HG02981 (cell line): Measurements from ENCODE around the gene NRAP.

Experiments used
- ATAC-seq: cut with Tn5 transposase; IDR thresholded peaks from one replicate; pipeline ENCODE4 v1.9.1; 2021; ENCODE audit warnings: mild to moderate bottlenecking, moderate library complexity; ENCODE audit not compliant: unreplicated experiment

The NRAP gene

GRCh38 chr10:113663908-113664307 is at the start of gene NRAP:
NRAP (minus strand) TSS chr10:113664041; CDS start chr10:113663882, 159 bp downstream.
- ATAC-seq: no peak

DNA sequence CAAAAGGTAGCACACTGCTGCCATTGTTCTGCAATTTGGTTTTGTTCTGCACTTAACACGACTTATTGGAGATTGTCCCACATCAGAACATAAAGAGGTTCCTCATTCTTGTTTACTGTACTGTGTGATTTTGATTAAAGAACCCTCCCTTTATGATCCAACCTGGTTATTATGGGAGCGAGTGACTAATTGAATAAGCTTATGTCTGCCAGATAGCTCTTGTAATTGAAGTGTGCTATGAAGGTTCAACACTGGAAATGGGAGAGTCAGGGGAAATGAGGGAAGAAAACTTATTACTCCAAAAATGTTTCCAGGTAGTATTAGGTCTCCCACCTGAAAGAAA is 49.8 kb upstream of the NRAP start:
- no peak for ATAC-seq

DNA sequence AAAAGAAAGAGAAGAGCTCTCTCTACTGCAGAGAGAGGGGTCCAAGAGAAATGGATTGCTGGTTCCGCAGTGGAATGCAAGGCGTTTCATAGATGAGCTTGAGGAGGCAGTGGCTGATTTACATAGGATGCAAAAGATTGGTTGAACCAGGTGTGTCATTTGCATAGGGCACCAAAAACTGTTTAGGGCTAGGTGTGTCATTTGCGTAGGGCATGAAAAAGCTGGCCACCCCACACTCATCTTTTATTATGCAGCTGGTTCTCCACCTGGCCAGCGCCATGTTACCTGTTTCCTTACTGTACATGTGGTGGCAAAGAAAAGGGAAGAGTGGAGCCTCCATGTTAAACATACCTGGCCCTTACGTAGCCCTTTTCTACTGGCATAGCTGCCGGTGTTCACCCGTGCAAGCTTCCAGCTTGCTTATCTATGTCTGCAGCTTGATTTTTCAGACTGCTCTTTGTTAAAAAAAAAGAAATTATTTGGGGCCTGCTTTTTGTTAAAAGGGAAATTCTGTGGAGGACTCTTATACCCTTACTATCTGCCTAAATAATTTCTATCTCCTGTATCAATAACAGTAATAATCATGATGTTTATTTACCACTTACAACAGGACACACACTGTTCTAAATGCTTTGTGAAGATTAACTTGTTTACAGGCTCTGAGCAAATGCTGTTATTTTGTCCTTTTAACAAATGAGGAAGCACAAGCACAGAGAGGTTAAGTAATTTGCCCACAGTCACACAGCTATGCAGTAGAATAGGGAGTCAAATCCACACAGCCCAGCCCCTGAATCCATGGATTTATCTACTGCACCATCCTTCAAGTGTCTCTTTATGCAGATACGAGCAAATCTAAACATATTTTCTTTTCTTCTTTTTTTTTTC is 49.2 kb upstream of the NRAP start:
- no peak for ATAC-seq

DNA sequence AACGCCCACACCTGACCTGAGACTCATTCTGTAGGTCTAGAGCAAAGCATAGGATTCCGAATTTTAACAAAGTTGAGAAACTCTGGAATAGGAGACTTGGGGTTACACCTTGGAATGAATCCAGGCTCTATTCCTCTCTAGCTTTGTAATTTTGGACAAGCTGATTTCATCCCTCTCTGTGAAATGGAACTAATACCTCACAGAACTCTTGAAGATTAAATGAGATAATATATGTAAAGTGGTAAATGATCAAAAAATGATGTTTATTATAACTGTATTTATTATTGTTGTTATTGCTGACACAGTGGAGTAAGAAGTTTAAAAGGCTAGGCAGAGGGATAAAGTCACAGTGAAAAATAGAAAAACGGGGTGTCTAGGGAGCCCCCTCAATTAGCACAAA is 48.2 kb upstream of the NRAP start:
- no peak for ATAC-seq

DNA sequence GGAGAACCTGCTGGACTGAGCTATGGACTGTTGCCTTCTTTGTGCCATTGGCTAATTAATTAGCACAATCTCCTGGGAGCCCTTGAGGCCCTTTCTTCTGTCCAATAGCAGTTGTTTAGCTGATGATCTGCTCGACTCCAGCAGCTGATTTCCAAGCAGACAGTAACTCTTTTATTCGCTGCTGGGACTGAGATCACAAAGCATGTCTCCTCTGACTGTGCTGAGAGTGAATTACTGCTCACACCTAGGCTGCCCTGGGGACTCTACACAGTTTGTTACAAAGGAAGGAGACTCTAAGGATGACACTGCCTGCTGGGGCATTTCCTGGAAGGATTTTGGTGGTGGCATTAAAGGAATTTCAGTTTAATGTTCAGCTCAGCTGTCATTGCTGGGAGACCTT is 47.3 kb upstream of the NRAP start:
- no peak for ATAC-seq

DNA sequence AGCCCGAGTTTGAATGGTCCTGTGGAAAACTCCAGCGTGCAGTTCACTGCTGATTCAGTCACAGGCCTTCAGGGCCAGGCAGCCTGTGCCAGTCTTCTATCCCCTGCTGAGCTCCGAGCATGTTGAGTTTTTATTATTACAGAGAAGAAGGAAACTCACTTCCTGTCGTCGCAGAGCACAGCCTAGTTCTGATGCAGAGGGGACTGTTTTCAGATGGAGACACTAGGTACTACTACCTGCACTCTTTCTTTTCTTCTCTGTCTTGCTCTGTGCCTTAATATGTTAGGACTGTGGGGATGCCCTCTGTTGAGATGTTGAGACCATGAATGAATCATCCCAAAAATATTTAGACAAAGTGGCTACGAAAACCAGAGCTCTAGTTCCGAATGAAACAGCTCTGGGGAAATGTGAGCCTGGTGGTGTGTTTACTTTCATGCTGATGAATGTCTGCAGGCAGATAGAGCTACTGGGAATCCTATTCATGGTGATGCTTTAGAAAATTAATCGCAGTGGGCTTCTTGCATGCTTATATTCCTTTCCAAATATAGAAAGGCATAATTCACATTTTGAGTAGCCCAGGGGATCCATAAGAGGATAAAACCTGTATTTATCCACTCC is 45.5 kb upstream of the NRAP start:
- ATAC-seq: no peak

DNA sequence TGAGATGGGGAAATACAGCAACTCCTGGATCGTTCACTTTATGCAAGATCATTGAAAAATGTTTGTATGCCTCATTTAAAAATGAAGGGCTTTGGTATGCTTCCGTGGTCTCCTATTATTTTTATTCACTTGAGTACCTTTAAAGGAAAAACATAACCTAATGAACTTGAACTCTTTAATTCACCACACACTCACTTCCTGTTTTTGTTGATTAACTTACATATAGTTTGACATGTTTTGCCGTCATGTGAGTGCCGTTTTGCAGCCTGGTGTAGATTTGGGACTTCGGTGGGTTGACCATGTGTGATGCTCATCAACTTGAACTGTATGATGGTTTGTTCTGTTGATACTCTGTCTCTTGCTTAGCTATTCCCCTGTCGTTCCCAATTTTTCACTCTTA is 44.8 kb upstream of the NRAP start:
- ATAC-seq: no peak

DNA sequence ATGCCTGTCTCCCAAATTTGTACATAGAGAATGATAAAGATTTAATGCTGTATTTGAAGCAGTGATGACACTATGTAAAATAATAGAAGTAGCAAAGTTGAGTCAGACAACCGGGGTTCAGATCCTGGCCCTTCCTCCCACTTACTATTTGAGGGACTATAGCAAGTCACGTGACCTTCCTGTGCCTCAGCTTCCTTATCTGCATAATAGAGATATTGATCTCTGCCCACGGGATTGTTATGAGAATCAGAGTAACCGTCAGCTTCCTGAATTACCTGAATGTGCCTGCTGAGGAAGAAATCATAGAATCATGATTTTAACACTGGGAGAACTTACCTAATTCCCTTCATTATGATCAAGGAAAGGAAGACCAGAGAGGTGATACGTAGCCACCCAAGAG is 42.8 kb upstream of the NRAP start:
- ATAC-seq: no peak

DNA sequence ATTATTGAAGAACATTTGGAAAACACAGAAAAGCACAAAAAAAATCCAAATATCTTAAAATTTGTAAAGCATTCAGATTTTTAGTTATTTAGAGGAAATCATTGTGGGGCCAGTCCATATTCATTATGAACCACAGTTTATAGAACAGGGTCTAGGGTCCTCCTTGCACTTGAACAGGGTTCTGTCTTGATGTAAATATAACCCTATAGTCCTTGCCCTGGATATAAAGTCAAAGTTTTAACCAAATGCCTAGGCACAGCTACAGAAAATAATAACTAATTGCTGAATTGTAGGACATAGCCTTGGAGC is 41.5 kb upstream of the NRAP start:
- no peak for ATAC-seq

DNA sequence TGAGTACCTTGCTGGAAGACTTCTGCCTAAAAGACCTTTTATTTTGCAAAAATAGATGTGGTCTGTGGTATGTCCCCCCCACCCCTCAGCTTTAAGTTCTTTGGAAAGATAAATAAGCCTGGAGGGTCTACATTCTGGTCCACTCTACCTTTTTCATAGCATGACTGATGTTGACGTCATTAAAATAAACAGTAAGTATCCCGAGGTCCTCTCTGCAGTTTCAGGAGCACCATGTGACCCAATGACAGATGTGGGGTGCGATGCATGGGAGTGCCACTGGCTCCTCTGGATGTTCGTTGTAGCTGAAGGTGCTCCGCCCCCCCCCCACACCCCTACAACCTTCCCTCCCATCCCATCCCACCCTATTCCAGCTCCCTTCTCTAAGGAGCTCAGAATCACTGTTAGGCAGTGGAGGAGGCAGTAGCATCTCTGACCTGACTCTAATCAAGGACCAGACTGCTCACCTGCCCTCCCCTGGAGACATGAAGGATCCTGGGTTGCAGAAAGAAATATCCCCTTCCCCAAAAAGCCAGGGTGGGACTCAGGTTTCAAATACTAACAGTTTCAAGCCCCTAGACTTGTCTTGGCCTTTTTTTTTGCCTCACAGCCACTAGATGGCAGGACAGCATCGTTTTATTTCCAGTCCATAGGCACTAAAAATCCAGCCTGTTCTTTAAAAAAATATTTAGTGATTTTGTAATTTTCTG is 40.9 kb upstream of the NRAP start:
- no peak for ATAC-seq

- no peak for ATAC-seq
These were observed 33.8 kb upstream of the NRAP start for GRCh38 chr10:113697595-113697994.

- no peak for ATAC-seq
These were observed 31.9 kb upstream of the NRAP start for GRCh38 chr10:113695691-113696090.

- no peak for ATAC-seq
These were observed 29.5 kb upstream of the NRAP start for GRCh38 chr10:113693348-113693747.

DNA sequence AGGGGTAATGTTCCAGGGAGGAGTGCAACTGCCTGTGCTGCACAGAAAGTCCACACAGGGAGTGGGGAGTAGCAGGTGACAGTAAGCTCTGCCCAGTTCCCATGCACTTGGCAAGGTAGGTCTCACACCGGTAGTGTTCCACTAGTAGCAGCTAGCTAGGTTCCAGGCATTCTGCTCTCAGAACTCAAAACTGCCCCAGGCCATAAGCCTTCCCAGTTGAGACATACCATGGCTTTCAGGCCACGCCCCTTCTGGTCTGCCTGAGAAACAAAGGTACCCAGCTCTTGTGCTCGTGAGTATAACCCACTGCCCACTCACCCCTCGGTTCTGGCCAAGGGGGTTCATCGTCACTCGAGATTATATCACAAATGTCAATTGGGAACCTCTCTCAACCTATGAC is 28.4 kb upstream of the NRAP start:
- no peak for ATAC-seq

DNA sequence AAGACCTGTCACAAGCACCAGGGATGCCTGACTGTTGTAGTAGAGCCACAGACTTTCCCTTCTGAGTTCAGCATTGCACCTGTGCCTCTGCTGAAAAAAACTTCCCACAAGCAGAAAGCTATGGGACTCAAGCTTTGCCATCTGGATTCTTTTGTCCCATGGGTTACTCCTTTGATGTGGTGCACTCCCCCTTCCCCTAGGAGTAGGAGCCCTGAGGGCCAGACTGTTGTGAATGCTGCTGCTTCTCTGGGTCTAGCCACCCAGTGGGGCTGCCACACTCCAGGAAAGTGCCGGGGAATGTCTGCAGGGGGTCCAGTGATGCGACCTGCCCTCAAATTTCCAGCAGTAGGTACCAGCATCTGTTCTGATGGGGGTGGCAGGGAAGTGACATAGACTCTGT is 27.5 kb upstream of the NRAP start:
- ATAC-seq: no peak

GRCh38 chr10:113690749-113691148 is 26.9 kb upstream of the NRAP start:
- no peak for ATAC-seq

DNA sequence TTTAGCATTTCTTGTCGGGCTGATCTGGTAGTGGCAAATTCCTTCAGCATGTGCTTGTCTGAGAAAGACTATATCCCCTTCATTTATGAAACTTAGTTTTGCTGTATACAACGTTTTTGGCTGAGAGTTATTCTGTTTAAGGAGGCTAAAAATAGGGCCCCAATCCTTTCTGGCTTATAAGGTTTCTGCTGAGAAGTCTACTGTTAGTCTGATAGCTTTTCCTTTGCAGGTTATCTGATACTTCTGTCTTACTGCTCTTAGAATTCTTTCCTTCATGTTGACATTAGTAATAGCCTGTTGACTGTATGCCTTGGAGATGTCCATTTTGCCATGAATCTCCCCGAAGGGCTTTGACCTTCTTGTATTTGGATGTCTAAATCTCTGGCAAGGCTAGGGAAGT is 25.7 kb upstream of the NRAP start:
- ATAC-seq: no peak

DNA sequence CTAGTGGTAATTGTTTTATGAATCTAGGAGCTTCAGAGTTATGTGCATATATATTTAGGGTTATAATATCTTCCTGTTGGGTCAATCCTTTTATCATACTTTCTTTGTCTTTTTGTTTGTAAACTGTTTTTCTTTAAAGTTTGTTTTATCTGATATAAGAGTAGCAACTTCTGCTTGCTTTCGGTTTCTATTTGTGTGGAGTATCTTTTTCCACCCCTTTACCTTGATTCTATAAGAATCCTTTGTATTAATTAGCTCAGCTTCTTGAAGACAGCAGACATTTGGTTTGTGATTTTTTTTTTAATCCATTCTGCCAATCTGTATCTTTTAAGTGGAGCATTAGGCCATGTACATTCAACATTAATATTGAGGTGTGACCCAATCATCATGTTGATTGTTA is 25.2 kb upstream of the NRAP start:
- no peak for ATAC-seq

- no peak for ATAC-seq
These were observed 23.2 kb upstream of the NRAP start for GRCh38 chr10:113687037-113687436.

GRCh38 chr10:113686028-113686427 is 22.2 kb upstream of the NRAP start:
- ATAC-seq: no peak

- ATAC-seq: no peak
These were observed 19.5 kb upstream of the NRAP start for GRCh38 chr10:113683300-113683699.
